Trophoblast cell (in vitro differentiated cells and primary cell): ENCODE data around the gene SYNE2.

Source experiments
- DNase-seq, 2 donors: peaks; one replicate each; pipeline ENCODE4 v3.0.0-alpha.2; 2016
- H2AFZ ChIP-seq: 2 replicates; pipeline ENCODE4 v1.6.1; 2013; ENCODE audit warnings: low read length, moderate library complexity, mild to moderate bottlenecking; ENCODE audit not compliant: insufficient read depth, poor library complexity
- H2AK5ac ChIP-seq: 2 replicates; pipeline ENCODE4 v1.6.1; 2013; ENCODE audit warnings: mild to moderate bottlenecking, low read length
- H2BK120ac ChIP-seq: 2 replicates; pipeline ENCODE4 v1.6.1; 2013; ENCODE audit warnings: low read length, mild to moderate bottlenecking, moderate library complexity; ENCODE audit not compliant: insufficient read depth, poor library complexity
- H2BK12ac ChIP-seq: 2 replicates; pipeline ENCODE4 v1.6.1; 2013; ENCODE audit warnings: mild to moderate bottlenecking, low read length, moderate library complexity
- H2BK5ac ChIP-seq: 2 replicates; pipeline ENCODE4 v1.6.1; 2013; ENCODE audit warnings: low read length, low read depth, moderate library complexity, mild to moderate bottlenecking; ENCODE audit not compliant: poor library complexity
- H3K14ac ChIP-seq: 2 replicates; pipeline ENCODE4 v1.6.1; 2013; ENCODE audit warnings: mild to moderate bottlenecking, low read length
- H3K18ac ChIP-seq: 2 replicates; pipeline ENCODE4 v1.6.1; 2013; ENCODE audit warnings: mild to moderate bottlenecking, low read length
- H3K23ac ChIP-seq: 2 replicates; pipeline ENCODE4 v1.6.1; 2013; ENCODE audit warnings: low read length
- H3K27ac ChIP-seq: 2 replicates; pipeline ENCODE4 v1.5.1; 2013; ENCODE audit warnings: low read depth, mild to moderate bottlenecking, inconsistent platforms, low read length, moderate library complexity
- H3K27me3 ChIP-seq: 2 replicates; pipeline ENCODE4 v1.6.1; 2013; ENCODE audit warnings: inconsistent platforms, mild to moderate bottlenecking, low read length, moderate library complexity; ENCODE audit not compliant: insufficient read depth
- H3K36me3 ChIP-seq, 2 experiments: 1 replicate in 1 of 2; 2 replicates in 1 of 2; pipeline ENCODE4 v1.6.1; 2013; ENCODE audit warnings: low read length in 2 of 2, mild to moderate bottlenecking in 2 of 2, moderate library complexity in 1 of 2; ENCODE audit not compliant: insufficient read depth in 2 of 2, control insufficient read depth in 1 of 2
- H3K4ac ChIP-seq: 2 replicates; pipeline ENCODE4 v1.6.1; 2013; ENCODE audit warnings: low read depth, mild to moderate bottlenecking, low read length, moderate library complexity
- H3K4me1 ChIP-seq, 2 experiments: 1 replicate in 1 of 2; 2 replicates in 1 of 2; pipeline ENCODE4 v1.6.1; 2013; ENCODE audit warnings: low read length in 2 of 2, mild to moderate bottlenecking in 2 of 2, moderate library complexity in 1 of 2; ENCODE audit not compliant: insufficient read depth in 2 of 2, control insufficient read depth in 1 of 2
- H3K4me2 ChIP-seq: 2 replicates; pipeline ENCODE4 v1.6.1; 2013; ENCODE audit warnings: inconsistent platforms, mild to moderate bottlenecking, low read length, moderate library complexity
- H3K4me3 ChIP-seq: 2 replicates; pipeline ENCODE4 v1.5.1; 2013; ENCODE audit warnings: mild to moderate bottlenecking, low read depth, low read length, inconsistent platforms
- H3K79me1 ChIP-seq: one replicate; pipeline ENCODE4 v1.6.1; 2013; ENCODE audit warnings: low read length
- H3K79me2 ChIP-seq: 2 replicates; pipeline ENCODE4 v1.6.1; 2013; ENCODE audit warnings: low read length, mild to moderate bottlenecking; ENCODE audit not compliant: control insufficient read depth, insufficient read depth, poor library complexity
- H3K9ac ChIP-seq: 2 replicates; pipeline ENCODE4 v1.6.1; 2013; ENCODE audit warnings: mild to moderate bottlenecking, low read length
- H3K9me3 ChIP-seq: 2 replicates; pipeline ENCODE4 v1.6.1; 2013; ENCODE audit warnings: low read depth, mild to moderate bottlenecking, control low read depth, inconsistent platforms, low read length; ENCODE audit not compliant: insufficient read depth
- H4K12ac ChIP-seq: 2 replicates; pipeline ENCODE4 v1.6.1; 2013; ENCODE audit warnings: low read depth, mild to moderate bottlenecking, low read length, moderate library complexity
- H4K8ac ChIP-seq: 2 replicates; pipeline ENCODE4 v1.6.1; 2013; ENCODE audit warnings: low read depth, mild to moderate bottlenecking, low read length, moderate library complexity
- H4K91ac ChIP-seq: one replicate; pipeline ENCODE4 v1.6.1; 2013; ENCODE audit warnings: low read depth, mild to moderate bottlenecking, low read length, moderate library complexity
- WGBS: extraction: QIAGEN DNeasy Blood & Tissue Kit; methylation state at CpG from one replicate; pipeline ENCODE4 v1.1.7; 2013; ENCODE audit warnings: missing lambda C conversion rate; ENCODE audit not compliant: insufficient read length, insufficient coverage; ENCODE audit errors: extremely low coverage; 5-methylcytosine and 5-hydroxymethylcytosine counted together

The SYNE2 gene

DNA sequence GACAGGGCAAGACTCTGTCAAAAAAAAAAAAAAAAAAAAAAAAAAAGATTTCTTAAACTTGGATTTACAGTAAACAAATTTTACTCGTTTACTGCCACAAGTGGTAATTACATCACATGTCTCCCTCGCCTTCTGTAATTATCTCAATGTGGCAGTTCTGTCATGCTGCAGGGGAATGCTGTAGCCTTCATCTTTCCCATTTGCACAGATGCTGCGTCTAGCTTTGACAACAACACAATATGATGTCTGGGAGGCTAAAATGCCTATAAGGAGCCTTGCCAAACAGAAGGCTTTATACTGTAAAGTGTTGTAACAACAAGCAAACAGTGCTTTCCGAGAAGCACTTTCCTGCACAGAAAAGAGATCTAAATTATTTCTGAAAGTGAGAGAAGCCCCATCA is 392.7 kb downstream of the SYNE2 start:
- Histone ChIP-seq H2AK5ac (no peak overlapping the region), H3K27me3 (no peaks in the 10 kb centered on the region), H2BK12ac (no peak overlapping the region), H3K23ac (no peak overlapping the region), H3K18ac (no peak overlapping the region), H2AFZ (no peak overlapping the region), H3K79me2 (no peaks in the 10 kb centered on the region), H3K4ac (no peak overlapping the region), H4K12ac (no peak overlapping the region), H3K9me3 (no peaks in the 10 kb centered on the region), H3K4me1 (peaks cover 0 to 2% of the 10 kb centered on the region in 2 experiments), H3K79me1 (no peaks in the 10 kb centered on the region), H3K14ac (no peak overlapping the region), H3K36me3 (no peaks in the 10 kb centered on the region), H3K4me2 (no peak overlapping the region), H4K8ac (no peak overlapping the region), H3K27ac (no peak overlapping the region), H2BK120ac (no peak overlapping the region), H3K9ac (no peak overlapping the region), H3K4me3 (no peak overlapping the region), H4K91ac (no peak overlapping the region), H2BK5ac (no peak overlapping the region)
- no CpG with 5 or more reads among the region's 4 CpGs for WGBS
- DNase-seq = no peak

DNA sequence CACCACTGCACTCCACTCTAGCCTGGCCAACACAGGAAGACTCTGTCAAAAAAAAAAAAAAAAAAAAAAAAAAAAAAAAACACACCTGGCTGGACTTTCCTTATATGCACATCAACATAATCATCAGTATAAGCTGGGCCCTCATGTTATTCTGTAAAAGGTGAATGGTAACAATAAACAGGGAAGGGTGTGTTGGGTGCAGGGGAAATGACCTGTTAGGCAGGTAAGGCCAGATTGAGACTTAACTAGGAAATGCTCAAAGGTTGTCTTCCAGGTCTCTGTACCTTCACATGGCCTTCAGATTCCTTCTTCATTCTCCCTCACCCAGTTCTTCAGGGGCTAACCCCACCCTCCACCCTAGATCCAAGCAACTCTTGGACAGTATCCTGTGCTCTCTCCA is 393.9 kb downstream of the SYNE2 start:
- DNase-seq = no peak
- Histone ChIP-seq H3K4me1 (peaks cover 0 to 2% of the 10 kb centered on the region in 2 experiments), H3K79me2 (no peaks in the 10 kb centered on the region), H4K8ac (no peak overlapping the region), H4K12ac (no peak overlapping the region), H3K18ac (no peak overlapping the region), H3K36me3 (no peaks in the 10 kb centered on the region), H2BK120ac (no peak overlapping the region), H3K9ac (no peak overlapping the region), H3K4me3 (no peak overlapping the region), H3K9me3 (no peaks in the 10 kb centered on the region), H3K27ac (no peak overlapping the region), H3K4ac (no peak overlapping the region), H3K79me1 (no peaks in the 10 kb centered on the region), H2BK12ac (no peak overlapping the region), H3K14ac (peak overlapping the region; percentile 39), H3K23ac (no peak overlapping the region), H3K27me3 (no peaks in the 10 kb centered on the region), H4K91ac (no peak overlapping the region), H3K4me2 (no peak overlapping the region), H2BK5ac (no peak overlapping the region), H2AFZ (no peak overlapping the region), H2AK5ac (no peak overlapping the region)

DNA sequence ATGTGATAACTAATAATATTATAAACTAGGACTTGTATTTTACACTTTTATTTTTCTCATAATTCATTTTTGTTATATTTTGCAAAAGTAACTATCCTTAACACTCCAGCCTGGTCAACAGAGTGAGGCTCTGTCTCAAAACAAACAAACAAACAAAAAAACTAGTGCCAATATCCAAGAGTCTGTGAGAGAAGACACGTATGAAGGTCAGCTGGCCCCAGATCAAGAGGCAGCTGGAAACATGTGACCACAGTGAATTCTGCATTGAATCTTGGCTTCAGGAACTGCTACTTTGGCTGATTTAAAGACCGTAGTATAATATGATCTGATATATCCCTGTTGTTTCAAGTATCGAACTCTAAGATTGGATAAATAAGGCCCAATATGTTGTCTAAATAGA is 394.4 kb downstream of the SYNE2 start:
- Histone ChIP-seq H3K9me3 (no peaks in the 10 kb centered on the region), H4K91ac (no peak overlapping the region), H3K23ac (no peak overlapping the region), H3K14ac (no peak overlapping the region), H2AK5ac (no peak overlapping the region), H3K18ac (no peak overlapping the region), H3K4me3 (no peak overlapping the region), H3K9ac (no peak overlapping the region), H3K79me1 (no peaks in the 10 kb centered on the region), H4K12ac (no peak overlapping the region), H3K4me2 (no peak overlapping the region), H3K27me3 (no peaks in the 10 kb centered on the region), H4K8ac (no peak overlapping the region), H3K4me1 (peaks cover 0 to 2% of the 10 kb centered on the region in 2 experiments), H2BK12ac (no peak overlapping the region), H3K27ac (no peak overlapping the region), H2BK5ac (no peak overlapping the region), H2BK120ac (no peak overlapping the region), H3K36me3 (no peaks in the 10 kb centered on the region), H3K4ac (no peak overlapping the region), H3K79me2 (no peaks in the 10 kb centered on the region), H2AFZ (no peak overlapping the region)
- DNase-seq = no peak
- no CpG with 5 or more reads among the region's 3 CpGs for WGBS

DNA sequence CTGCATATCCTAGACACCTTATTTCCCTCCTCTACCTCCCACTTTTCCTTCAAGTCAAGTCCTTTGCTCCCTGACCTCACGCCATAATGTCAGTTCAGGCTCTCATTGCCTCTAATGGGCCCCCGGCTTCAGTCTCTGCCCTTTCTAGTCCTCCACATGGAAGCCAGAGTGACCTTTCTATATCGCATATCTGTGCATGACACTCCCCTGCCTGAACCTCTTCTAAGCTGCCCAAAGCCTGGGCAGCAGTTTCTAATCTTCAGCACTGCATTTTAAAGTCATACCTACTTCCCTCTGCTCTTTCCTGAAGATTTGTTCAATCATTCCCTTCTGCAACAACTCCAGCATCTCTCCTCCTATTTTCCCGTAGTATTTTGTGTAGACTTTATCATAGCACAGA is 395.9 kb downstream of the SYNE2 start:
- Histone ChIP-seq H2AFZ (no peak overlapping the region), H4K12ac (no peak overlapping the region), H2BK5ac (no peak overlapping the region), H3K4me3 (no peak overlapping the region), H4K91ac (no peak overlapping the region), H3K9me3 (no peaks in the 10 kb centered on the region), H3K36me3 (no peaks in the 10 kb centered on the region), H3K4me1 (peaks cover 0 to 2% of the 10 kb centered on the region in 2 experiments), H3K18ac (no peak overlapping the region), H3K4me2 (no peak overlapping the region), H3K27me3 (no peaks in the 10 kb centered on the region), H3K27ac (no peak overlapping the region), H3K79me2 (no peaks in the 10 kb centered on the region), H2BK120ac (no peak overlapping the region), H3K9ac (no peak overlapping the region), H4K8ac (no peak overlapping the region), H2BK12ac (no peak overlapping the region), H3K4ac (no peak overlapping the region), H3K23ac (no peak overlapping the region), H2AK5ac (no peak overlapping the region), H3K79me1 (no peaks in the 10 kb centered on the region), H3K14ac (no peak overlapping the region)
- no peak for DNase-seq
- WGBS = no CpG with 5 or more reads among the region's 4 CpGs
